Right lobe of liver (tissue), 4 donors: ENCODE data around the gene CACNA1B.

ENCODE experiments used
- POLR2A ChIP-seq: fragments of 450-650 bp; IDR thresholded peaks from one replicate; pipeline ENCODE4 v1.6.1; 2017; ENCODE audit warnings: antibody characterized with exemption, mild to moderate bottlenecking
- TF ChIP-seq, protein P1 (sequence below), 4 donors: fragments of 200-600 bp in 3 of 4; fragments of 450-650 bp in 1 of 4; IDR thresholded peaks; one replicate each; pipeline versions ENCODE4 v1.5.1 to v1.8.0; 2016 to 2022; ENCODE audit warnings: antibody characterized with exemption in 4 of 4, mild to moderate bottlenecking in 2 of 4
- donor health status: DM: no; HTN: no; CAD: no.
- donor health status: DM: no; HTN: no; CAD: no.
- donor health status: DM: no; HTN: yes; CAD: no.

DNA sequence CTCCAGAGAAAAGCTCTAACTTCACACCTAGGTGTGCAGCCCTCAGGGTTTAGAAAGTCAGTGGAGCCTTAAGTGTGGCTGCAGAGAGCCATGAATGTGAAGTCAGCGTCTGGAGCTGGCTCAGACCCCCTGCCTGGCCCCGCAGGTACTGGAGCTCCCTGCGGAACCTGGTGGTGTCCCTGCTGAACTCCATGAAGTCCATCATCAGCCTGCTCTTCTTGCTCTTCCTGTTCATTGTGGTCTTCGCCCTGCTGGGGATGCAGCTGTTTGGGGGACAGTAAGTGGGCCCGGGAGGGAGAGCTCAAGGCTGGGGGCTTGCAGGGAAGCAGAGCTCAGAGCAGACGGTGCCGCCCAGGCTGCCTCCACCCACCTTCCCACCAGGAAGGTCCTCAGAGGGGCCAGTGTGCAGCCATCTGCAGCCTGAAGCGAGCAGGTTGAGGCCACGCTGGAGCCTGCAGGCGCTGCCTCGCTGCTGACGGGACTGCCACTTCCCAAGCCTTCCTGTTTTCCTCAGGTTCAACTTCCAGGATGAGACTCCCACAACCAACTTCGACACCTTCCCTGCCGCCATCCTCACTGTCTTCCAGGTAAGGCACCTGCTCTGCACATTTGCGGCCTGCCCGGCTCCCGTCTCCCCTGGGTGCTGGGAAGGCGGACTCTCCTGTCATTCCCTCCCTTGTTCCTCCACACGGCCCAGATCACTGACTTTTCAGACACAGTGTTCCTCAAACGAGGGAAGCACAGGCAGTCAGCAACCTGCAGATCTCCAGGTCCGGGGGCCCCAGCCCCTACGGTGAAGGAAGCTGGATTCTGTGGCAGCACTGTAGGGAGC is 108.9 kb downstream of the CACNA1B start:
- TF ChIP-seq, protein P1, sequence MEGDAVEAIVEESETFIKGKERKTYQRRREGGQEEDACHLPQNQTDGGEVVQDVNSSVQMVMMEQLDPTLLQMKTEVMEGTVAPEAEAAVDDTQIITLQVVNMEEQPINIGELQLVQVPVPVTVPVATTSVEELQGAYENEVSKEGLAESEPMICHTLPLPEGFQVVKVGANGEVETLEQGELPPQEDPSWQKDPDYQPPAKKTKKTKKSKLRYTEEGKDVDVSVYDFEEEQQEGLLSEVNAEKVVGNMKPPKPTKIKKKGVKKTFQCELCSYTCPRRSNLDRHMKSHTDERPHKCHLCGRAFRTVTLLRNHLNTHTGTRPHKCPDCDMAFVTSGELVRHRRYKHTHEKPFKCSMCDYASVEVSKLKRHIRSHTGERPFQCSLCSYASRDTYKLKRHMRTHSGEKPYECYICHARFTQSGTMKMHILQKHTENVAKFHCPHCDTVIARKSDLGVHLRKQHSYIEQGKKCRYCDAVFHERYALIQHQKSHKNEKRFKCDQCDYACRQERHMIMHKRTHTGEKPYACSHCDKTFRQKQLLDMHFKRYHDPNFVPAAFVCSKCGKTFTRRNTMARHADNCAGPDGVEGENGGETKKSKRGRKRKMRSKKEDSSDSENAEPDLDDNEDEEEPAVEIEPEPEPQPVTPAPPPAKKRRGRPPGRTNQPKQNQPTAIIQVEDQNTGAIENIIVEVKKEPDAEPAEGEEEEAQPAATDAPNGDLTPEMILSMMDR (IDR thresholded peaks at IDR 0.05), result no peak
- no peak for TF ChIP-seq POLR2A
